ENCODE results near the gene TSPAN8.

The TSPAN8 gene

GRCh38 chr12:71161591-71161990 is 3.8 kb upstream of the TSPAN8 start (continued):
- TF ChIP-seq, protein P1, sequence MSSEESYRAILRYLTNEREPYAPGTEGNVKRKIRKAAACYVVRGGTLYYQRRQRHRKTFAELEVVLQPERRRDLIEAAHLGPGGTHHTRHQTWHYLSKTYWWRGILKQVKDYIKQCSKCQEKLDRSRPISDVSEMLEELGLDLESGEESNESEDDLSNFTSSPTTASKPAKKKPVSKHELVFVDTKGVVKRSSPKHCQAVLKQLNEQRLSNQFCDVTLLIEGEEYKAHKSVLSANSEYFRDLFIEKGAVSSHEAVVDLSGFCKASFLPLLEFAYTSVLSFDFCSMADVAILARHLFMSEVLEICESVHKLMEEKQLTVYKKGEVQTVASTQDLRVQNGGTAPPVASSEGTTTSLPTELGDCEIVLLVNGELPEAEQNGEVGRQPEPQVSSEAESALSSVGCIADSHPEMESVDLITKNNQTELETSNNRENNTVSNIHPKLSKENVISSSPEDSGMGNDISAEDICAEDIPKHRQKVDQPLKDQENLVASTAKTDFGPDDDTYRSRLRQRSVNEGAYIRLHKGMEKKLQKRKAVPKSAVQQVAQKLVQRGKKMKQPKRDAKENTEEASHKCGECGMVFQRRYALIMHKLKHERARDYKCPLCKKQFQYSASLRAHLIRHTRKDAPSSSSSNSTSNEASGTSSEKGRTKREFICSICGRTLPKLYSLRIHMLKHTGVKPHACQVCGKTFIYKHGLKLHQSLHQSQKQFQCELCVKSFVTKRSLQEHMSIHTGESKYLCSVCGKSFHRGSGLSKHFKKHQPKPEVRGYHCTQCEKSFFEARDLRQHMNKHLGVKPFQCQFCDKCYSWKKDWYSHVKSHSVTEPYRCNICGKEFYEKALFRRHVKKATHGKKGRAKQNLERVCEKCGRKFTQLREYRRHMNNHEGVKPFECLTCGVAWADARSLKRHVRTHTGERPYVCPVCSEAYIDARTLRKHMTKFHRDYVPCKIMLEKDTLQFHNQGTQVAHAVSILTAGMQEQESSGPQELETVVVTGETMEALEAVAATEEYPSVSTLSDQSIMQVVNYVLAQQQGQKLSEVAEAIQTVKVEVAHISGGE (tag by site-specific recombination; conservative IDR thresholded peaks at IDR 0.05; ENCODE audit: low read depth), result no peak
- TF ChIP-seq ZIC2 (tag by site-specific recombination; IDR thresholded peaks at IDR 0.05) (no peak), ZNF776 (tag by site-specific recombination; IDR thresholded peaks at IDR 0.05; ENCODE audit: borderline replicate concordance) (no peak), ZBTB8A (tag by site-specific recombination; IDR thresholded peaks at IDR 0.05) (no peak), ZNF555 (tag by site-specific recombination; conservative IDR thresholded peaks at IDR 0.05) (no peak)

DNA sequence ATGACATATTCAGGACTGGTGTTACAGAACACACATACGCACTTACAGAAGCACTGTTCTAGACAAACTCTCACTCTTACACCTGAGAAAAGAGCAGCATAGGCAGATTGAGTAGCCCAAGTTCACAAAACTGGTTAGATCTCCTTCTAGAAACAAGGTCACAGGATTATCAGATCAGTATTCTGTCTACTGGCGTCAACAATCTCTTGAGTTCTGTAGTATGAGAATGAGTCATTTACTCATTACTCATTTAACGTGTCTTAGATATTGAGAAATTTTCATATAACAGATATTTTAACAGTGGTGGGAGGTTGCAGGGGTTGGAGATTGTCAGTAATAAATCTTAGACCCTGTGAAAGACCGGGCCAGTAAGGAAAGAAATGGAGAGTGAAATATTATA is 2.8 kb upstream of the TSPAN8 start:
- Histone ChIP-seq H3K4me1 (ENCODE audit: control insufficient read depth, insufficient read depth, low read length) (peaks cover 6% of the 10 kb centered on the region; the same call in 1 of the 2 replicates), H3K36me3 (ENCODE audit: control insufficient read depth in 2 of 2, insufficient read depth in 1 of 2, low read length in 2 of 2) (no peaks in the 10 kb centered on the region), H3K27ac (ENCODE audit: extremely low read depth, low read depth, low read length) (no peak overlapping the region), H3K9me3 (ENCODE audit: control insufficient read depth, insufficient read depth, low read depth, low read length) (no peaks in the 10 kb centered on the region; the same call in 1 of the 2 replicates), H3K4me3 (ENCODE audit: low read depth, low read length) (no peak overlapping the region)
- ChIA-PET POLR2A (no interaction called here), CTCF (no interaction called here)
- TF ChIP-seq ZNF76 (tag by site-specific recombination; IDR thresholded peaks at IDR 0.05; ENCODE audit: borderline replicate concordance, low read depth) (no peak), ZFHX2 (tag by site-specific recombination; conservative IDR thresholded peaks at IDR 0.05) (no peak), YY1 (tag by site-specific recombination; IDR thresholded peaks at IDR 0.05) (no peak), ZSCAN30 (tag by site-specific recombination; IDR thresholded peaks at IDR 0.05) (no peak), ZBTB8A (tag by site-specific recombination; IDR thresholded peaks at IDR 0.05) (no peak), MEIS1 (CRISPR knock-in tag; IDR thresholded peaks at IDR 0.05; ENCODE audit: borderline replicate concordance) (no peak), SP7 (tag by site-specific recombination; IDR thresholded peaks at IDR 0.05) (no peak), ZNF221 (tag by site-specific recombination; IDR thresholded peaks at IDR 0.05; ENCODE audit: borderline replicate concordance) (no peak), ZNF837 (tag by site-specific recombination; IDR thresholded peaks at IDR 0.05) (no peak), AEBP2 (tag by site-specific recombination; IDR thresholded peaks at IDR 0.05; ENCODE audit: borderline replicate concordance) (no peak), ZIC2 (tag by site-specific recombination; IDR thresholded peaks at IDR 0.05) (no peak)
- TF ChIP-seq, protein P2, sequence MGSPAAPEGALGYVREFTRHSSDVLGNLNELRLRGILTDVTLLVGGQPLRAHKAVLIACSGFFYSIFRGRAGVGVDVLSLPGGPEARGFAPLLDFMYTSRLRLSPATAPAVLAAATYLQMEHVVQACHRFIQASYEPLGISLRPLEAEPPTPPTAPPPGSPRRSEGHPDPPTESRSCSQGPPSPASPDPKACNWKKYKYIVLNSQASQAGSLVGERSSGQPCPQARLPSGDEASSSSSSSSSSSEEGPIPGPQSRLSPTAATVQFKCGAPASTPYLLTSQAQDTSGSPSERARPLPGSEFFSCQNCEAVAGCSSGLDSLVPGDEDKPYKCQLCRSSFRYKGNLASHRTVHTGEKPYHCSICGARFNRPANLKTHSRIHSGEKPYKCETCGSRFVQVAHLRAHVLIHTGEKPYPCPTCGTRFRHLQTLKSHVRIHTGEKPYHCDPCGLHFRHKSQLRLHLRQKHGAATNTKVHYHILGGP (tag by site-specific recombination; IDR thresholded peaks at IDR 0.05), result no peak
- TF ChIP-seq, protein P3, sequence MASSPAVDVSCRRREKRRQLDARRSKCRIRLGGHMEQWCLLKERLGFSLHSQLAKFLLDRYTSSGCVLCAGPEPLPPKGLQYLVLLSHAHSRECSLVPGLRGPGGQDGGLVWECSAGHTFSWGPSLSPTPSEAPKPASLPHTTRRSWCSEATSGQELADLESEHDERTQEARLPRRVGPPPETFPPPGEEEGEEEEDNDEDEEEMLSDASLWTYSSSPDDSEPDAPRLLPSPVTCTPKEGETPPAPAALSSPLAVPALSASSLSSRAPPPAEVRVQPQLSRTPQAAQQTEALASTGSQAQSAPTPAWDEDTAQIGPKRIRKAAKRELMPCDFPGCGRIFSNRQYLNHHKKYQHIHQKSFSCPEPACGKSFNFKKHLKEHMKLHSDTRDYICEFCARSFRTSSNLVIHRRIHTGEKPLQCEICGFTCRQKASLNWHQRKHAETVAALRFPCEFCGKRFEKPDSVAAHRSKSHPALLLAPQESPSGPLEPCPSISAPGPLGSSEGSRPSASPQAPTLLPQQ (tag by site-specific recombination; IDR thresholded peaks at IDR 0.05), result no peak

DNA sequence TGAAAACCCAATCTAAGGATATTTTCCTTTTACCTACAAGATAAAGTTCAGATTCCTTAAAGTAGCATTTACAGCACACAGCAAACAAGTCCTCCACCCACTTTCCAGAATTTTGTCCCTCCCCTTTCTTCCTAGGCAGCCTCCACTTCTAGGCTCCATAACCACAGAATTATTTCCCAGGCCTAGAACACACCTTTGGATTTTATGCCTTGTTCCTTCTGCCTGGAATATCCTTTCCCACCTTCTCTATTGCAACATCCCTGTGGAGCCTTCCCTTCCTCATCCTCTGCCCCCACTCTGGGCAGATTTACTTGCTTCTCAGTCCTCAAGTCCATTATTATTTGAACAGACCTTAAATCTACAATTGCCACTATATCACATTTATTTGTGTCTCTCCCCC is 2.1 kb upstream of the TSPAN8 start:
- H3K9me3 ChIP-seq (ENCODE audit: control insufficient read depth, insufficient read depth, low read depth, low read length), result no peaks in the 10 kb centered on the region; the same call in 1 of the 2 replicates
- ChIA-PET CTCF (no interaction called here), POLR2A (no interaction called here)

More for the DNA sequence above, 2.1 kb upstream of the TSPAN8 start:
- Histone ChIP-seq H3K4me1 (ENCODE audit: control insufficient read depth, insufficient read depth, low read length) (peaks cover 6% of the 10 kb centered on the region; the same call in 1 of the 2 replicates), H3K36me3 (ENCODE audit: control insufficient read depth in 2 of 2, insufficient read depth in 1 of 2, low read length in 2 of 2) (no peaks in the 10 kb centered on the region), H3K4me3 (ENCODE audit: low read depth, low read length) (no peak overlapping the region), H3K27ac (ENCODE audit: extremely low read depth, low read depth, low read length) (no peak overlapping the region)
- TF ChIP-seq ZNF621 (tag by site-specific recombination; IDR thresholded peaks at IDR 0.05) (no peak), ZBTB10 (tag by site-specific recombination; IDR thresholded peaks at IDR 0.05) (no peak), ZNF747 (tag by site-specific recombination; IDR thresholded peaks at IDR 0.05) (no peak), ZNF791 (tag by site-specific recombination; IDR thresholded peaks at IDR 0.05) (no peak), RBAK (tag by site-specific recombination; IDR thresholded peaks at IDR 0.05) (no peak), ZNF610 (tag by site-specific recombination; IDR thresholded peaks at IDR 0.05; ENCODE audit: borderline replicate concordance) (no peak), GLI2 (tag by site-specific recombination; IDR thresholded peaks at IDR 0.05; ENCODE audit: borderline replicate concordance, low read depth) (no peak)

All from HEK293 (cell line).